CD4-positive, alpha-beta T cell treated with Interferon gamma for 1 hour (primary cell): Measurements from ENCODE around the gene CHRNA5.

Experiments
- DNase-seq: peaks from one replicate; pipeline ENCODE4 v3.0.0-alpha.2; 2020

CHRNA5 gene

GRCh38 chr15:78640527-78641101 is 75.3 kb downstream of the CHRNA5 start:
- no peak for DNase-seq

- no peak for DNase-seq
Measured at GRCh38 chr15:78641102-78641748, 75.9 kb downstream of the CHRNA5 start, which contains the start of gene CHRNB4. CHRNB4 (minus strand) TSS chr15:78641210; CDS start chr15:78641133, 77 bp downstream.

- no peak for DNase-seq
Measured at GRCh38 chr15:78641749-78642275, 76.5 kb downstream of the CHRNA5 start.

GRCh38 chr15:78642331-78642730 is 77.0 kb downstream of the CHRNA5 start:
- DNase-seq, result no peak
